ENCODE data around the gene HSPBP1.

DNA sequence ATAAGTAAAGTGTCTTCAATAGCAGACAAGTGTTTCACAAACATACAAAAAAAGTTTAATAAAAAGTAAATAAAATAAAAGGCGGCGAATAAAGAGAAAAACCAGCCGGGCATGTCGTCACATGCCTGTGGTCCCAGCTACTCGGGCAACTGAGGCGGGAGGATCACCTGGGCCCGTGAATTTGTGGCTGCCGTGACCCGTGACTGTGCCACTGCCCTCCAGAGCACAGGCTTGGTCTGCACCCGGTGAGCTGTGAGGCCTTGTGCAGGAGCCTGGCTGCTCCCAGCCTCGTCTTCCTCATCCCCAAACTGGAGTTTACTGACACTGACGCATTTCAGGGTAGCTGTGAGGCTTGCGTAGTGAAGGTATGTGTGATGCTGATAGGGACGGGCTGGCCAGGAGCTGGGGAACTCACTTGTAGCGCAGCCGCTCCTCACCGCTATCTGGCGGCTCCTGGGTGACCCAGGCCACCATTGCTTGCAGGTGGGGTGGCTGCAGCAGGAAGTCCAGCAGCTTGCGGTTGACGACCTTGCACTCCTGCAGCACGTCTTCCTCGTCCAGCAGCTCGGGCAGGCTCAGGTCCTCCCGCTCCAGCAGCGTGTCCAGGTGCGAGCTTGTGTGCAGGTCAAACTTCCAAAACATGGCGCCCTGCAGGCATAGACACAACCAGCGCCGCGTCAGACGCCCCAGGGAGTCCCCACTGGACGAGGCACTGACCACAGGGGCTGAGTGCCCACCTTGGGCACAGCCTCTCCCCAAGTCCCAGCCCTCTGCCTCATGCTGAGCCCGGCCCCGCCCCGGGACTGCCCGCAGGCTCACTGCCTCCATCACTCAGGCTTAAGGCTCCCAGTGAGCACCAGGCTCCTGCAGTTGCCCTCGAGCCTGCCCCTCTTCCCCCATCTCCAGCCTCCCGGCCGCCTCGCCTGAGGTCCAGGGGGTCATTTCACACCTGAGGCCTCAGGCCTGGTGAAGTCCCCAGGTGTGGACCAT, 33.2 kb downstream of the HSPBP1 start:
- TF ChIP-seq CTCF (IDR thresholded peaks at IDR 0.05) = no peak
- no peak for TF ChIP-seq ZFX (IDR thresholded peaks at IDR 0.05; ENCODE audit: borderline replicate concordance)

Data from 22Rv1 (cell line).